Stimulated activated naive CD8-positive, alpha-beta T cell treated with anti-CD3 and anti-CD28 coated beads, Interleukin-15, Interleukin-2, amounts not matched to agents 100 ng/mL and 50 ng/mL, for 24 hours (primary cell): Measurements from ENCODE around the gene SRPX2.
"Not testable (repeated sequence)": the region's sequence is repeated elsewhere in the genome, so short reads cannot be mapped to it uniquely, and the experiment has no call there.

Experiments used
- H3K27ac Mint-ChIP-seq: one replicate; pipeline ENCODE4 v1.8.0; 2021; ENCODE audit warnings: mild to moderate bottlenecking, mixed read lengths
- H3K27me3 Mint-ChIP-seq: one replicate; pipeline ENCODE4 v1.8.0; 2021; ENCODE audit warnings: mixed read lengths
- H3K36me3 Mint-ChIP-seq: one replicate; pipeline ENCODE4 v1.8.0; 2021; ENCODE audit warnings: low read depth, mixed read lengths
- H3K4me1 Mint-ChIP-seq: one replicate; pipeline ENCODE4 v1.8.0; 2021; ENCODE audit warnings: low read depth, mixed read lengths
- H3K4me3 Mint-ChIP-seq: one replicate; pipeline ENCODE4 v1.8.0; 2021; ENCODE audit warnings: mild to moderate bottlenecking, mixed read lengths
- H3K9me3 Mint-ChIP-seq: one replicate; pipeline ENCODE4 v1.8.0; 2021; ENCODE audit warnings: mixed read lengths

SRPX2 gene

DNA sequence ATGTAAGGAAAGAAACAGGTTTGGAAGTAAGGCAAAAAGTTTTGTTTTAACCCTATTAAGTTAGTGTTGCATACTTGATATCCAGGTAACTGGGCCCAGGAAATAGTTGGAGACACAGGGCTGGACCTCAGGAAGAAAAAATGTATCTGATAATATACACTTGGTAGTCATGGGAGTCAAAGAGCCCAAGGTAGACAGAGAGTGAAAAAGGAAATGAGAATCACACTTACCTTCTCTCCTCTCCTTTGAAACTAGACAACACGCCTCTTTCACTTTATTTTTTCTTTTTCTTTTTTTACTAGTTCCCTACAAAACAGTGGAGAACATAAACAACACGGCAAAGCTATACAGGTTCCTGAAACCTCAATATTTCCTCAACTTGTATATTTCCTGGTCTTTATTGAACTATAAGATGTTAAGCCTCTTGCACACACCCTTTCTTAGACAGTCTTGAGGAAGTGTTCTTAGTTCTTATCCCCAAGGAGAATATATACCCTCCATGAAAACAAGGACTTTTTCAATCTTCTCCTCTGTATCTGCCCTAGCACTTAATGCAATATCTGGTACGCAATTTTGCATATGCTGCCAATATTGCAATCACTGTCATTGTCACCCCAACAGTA lies 60.7 kb downstream of the SRPX2 start:
- H3K4me1 Mint-ChIP-seq, result no peaks in the 10 kb centered on the region
- H3K36me3 Mint-ChIP-seq, result no peaks in the 10 kb centered on the region
- peaks cover 27% of the 10 kb centered on the region for H3K27me3 Mint-ChIP-seq
- H3K27ac Mint-ChIP-seq, result no peak overlapping the region
- H3K4me3 Mint-ChIP-seq, result no peak overlapping the region
- no peaks in the 10 kb centered on the region for H3K9me3 Mint-ChIP-seq

- H3K27ac Mint-ChIP-seq, result no peak overlapping the region
- peaks cover 8% of the 10 kb centered on the region for H3K27me3 Mint-ChIP-seq
- H3K4me1 Mint-ChIP-seq, result no peaks in the 10 kb centered on the region
- H3K9me3 Mint-ChIP-seq, result no peaks in the 10 kb centered on the region
- H3K4me3 Mint-ChIP-seq, result no peak overlapping the region
- H3K36me3 Mint-ChIP-seq, result no peaks in the 10 kb centered on the region
Observed at GRCh38 chrX:100710816-100711215, 66.8 kb downstream of the SRPX2 start.

DNA sequence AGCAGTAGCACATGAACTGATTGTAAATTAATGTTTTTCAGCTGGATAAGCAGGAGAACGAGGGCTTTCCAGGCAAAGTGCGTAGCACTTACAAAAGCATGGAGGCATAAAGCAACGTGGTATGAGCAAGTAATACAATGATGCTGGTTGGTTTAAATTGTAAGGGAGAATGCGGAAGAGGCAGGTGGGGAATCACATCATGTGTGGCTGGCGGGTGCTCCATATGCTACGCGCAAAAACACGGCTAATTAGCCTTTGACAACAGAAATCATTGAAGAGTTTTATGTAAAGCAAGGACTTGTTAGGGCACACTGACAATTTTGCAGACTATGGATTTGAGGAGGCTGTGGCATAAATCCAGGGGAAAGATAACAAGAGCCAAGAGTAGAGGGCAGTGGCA lies 73.4 kb downstream of the SRPX2 start:
- H3K9me3 Mint-ChIP-seq, result no peaks in the 10 kb centered on the region
- no peaks in the 10 kb centered on the region for H3K36me3 Mint-ChIP-seq
- no peak overlapping the region for H3K4me3 Mint-ChIP-seq
- no peaks in the 10 kb centered on the region for H3K4me1 Mint-ChIP-seq
- H3K27ac Mint-ChIP-seq, result no peak overlapping the region
- H3K27me3 Mint-ChIP-seq, result peaks cover 5% of the 10 kb centered on the region

- no peaks in the 10 kb centered on the region for H3K36me3 Mint-ChIP-seq
- H3K27ac Mint-ChIP-seq, result no peak overlapping the region
- H3K4me3 Mint-ChIP-seq, result no peak overlapping the region
- H3K9me3 Mint-ChIP-seq, result no peaks in the 10 kb centered on the region
- H3K27me3 Mint-ChIP-seq, result peaks cover 5% of the 10 kb centered on the region
- H3K4me1 Mint-ChIP-seq, result no peaks in the 10 kb centered on the region
Observed at GRCh38 chrX:100719139-100719538, 75.1 kb downstream of the SRPX2 start.

GRCh38 chrX:100720301-100720700 lies 76.3 kb downstream of the SRPX2 start:
- no peaks in the 10 kb centered on the region for H3K4me1 Mint-ChIP-seq
- no peaks in the 10 kb centered on the region for H3K36me3 Mint-ChIP-seq
- no peak overlapping the region for H3K27ac Mint-ChIP-seq
- H3K4me3 Mint-ChIP-seq, result no peak overlapping the region
- peaks cover 8% of the 10 kb centered on the region for H3K27me3 Mint-ChIP-seq
- H3K9me3 Mint-ChIP-seq, result no peaks in the 10 kb centered on the region

- no peaks in the 10 kb centered on the region for H3K4me1 Mint-ChIP-seq
- H3K4me3 Mint-ChIP-seq, result no peak overlapping the region
- no peak overlapping the region for H3K27ac Mint-ChIP-seq
- peaks cover 11% of the 10 kb centered on the region for H3K27me3 Mint-ChIP-seq
- no peaks in the 10 kb centered on the region for H3K9me3 Mint-ChIP-seq
- no peaks in the 10 kb centered on the region for H3K36me3 Mint-ChIP-seq
Observed at GRCh38 chrX:100721328-100721727, 77.3 kb downstream of the SRPX2 start.

DNA sequence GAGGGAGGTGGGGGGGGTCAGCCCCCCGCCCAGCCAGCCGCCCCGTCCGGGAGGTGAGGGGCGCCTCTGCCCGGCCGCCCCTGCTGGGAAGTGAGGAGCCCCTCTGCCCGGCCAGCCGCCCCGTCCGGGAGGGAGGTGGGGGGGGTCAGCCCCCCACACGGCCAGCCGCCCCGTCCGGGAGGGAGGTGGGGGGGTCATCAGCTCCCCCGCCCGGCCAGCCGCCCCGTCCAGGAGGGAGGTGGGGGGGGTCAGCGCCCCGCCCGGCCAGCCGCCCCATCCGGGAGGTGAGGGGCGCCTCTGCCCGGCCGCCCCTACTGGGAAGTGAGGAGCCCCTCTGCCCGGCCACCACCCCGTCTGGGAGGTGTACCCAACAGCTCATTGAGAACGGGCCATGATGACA lies 80.0 kb downstream of the SRPX2 start:
- not testable (repeated sequence) for H3K27ac Mint-ChIP-seq, H3K4me1 Mint-ChIP-seq, H3K9me3 Mint-ChIP-seq, H3K36me3 Mint-ChIP-seq, H3K4me3 Mint-ChIP-seq
- peaks cover 20% of the 10 kb centered on the region for H3K27me3 Mint-ChIP-seq
